Natural killer cell (primary cell): ENCODE measurements around the gene RBFOX1. TPM values are rescaled to one million over a fixed set of nuclear protein-coding genes. Genes with fewer than 3 reads are reported as not detected.

Experiments
- ATAC-seq, 3 donors: fragments of 150-1000 bp in 2 of 3; fragments of 200-7000 bp in 1 of 3; cut with Tn5 transposase; 1 replicate in 1 of 3; 2 replicates in 2 of 3; pipeline ENCODE4 v1.10.0; 2021; ENCODE audit warnings: mild to moderate bottlenecking in 2 of 3, moderate library complexity in 2 of 3
- DNase-seq, 2 donors: peaks; one replicate each; pipeline versions ENCODE4 v3.0.0 to v3.0.0-alpha.2; 2013 to 2021; ENCODE audit warnings: mixed read lengths in 1 of 2
- H3K27ac ChIP-seq: one replicate; pipeline ENCODE4 v1.5.1; 2013; ENCODE audit warnings: mild to moderate bottlenecking, low read length
- H3K27me3 ChIP-seq: one replicate; pipeline ENCODE4 v1.6.1; 2013; ENCODE audit warnings: low read length; ENCODE audit not compliant: control insufficient read depth, insufficient read depth
- H3K36me3 ChIP-seq: one replicate; pipeline ENCODE4 v1.6.1; 2013; ENCODE audit warnings: low read length; ENCODE audit not compliant: control insufficient read depth, insufficient read depth
- H3K4me1 ChIP-seq: one replicate; pipeline ENCODE4 v1.6.1; 2013; ENCODE audit warnings: low read length; ENCODE audit not compliant: control insufficient read depth, insufficient read depth
- H3K4me3 ChIP-seq: one replicate; pipeline ENCODE4 v1.5.1; 2013; ENCODE audit warnings: low read length
- H3K9me3 ChIP-seq: one replicate; pipeline ENCODE4 v1.6.1; 2013; ENCODE audit warnings: low read length; ENCODE audit not compliant: control insufficient read depth, insufficient read depth
- H3K27ac Mint-ChIP-seq, 2 donors: one replicate each; pipeline ENCODE4 v1.8.0; 2022; ENCODE audit warnings: mild to moderate bottlenecking in 2 of 2, mixed read lengths in 2 of 2, moderate library complexity in 1 of 2
- H3K27me3 Mint-ChIP-seq, 2 donors: one replicate each; pipeline ENCODE4 v1.8.0; 2022; ENCODE audit warnings: low read depth in 2 of 2, mixed read lengths in 2 of 2
- H3K36me3 Mint-ChIP-seq: one replicate; pipeline ENCODE4 v1.8.0; 2022; ENCODE audit warnings: mixed read lengths
- H3K4me1 Mint-ChIP-seq, 2 donors: one replicate each; pipeline ENCODE4 v1.8.0; 2022; ENCODE audit warnings: mixed read lengths in 2 of 2
- H3K4me3 Mint-ChIP-seq: one replicate; pipeline ENCODE4 v1.8.0; 2022; ENCODE audit warnings: mild to moderate bottlenecking, moderate library complexity, mixed read lengths
- H3K9me3 Mint-ChIP-seq, 2 donors: one replicate each; pipeline ENCODE4 v1.8.0; 2022; ENCODE audit warnings: mixed read lengths in 2 of 2
- WGBS: methylation state at CpG from one replicate; pipeline ENCODE4 v1.1.7; 2013; ENCODE audit warnings: missing lambda C conversion rate; ENCODE audit not compliant: insufficient coverage; 5-methylcytosine and 5-hydroxymethylcytosine counted together
- intact Hi-C: fragments of 100-400 bp; cut with micrococcal nuclease; formaldehyde crosslinking; loops from one replicate; pipeline ENCODE4 v1.14.2; 2022
- total RNA-seq, 4 donors: library from RNA; stranded (reverse); fragments of 120-200 nt in 1 of 4; gene quantifications; one replicate each; pipeline versions ENCODE4 v1.2.3 to v1.2.4, GENCODE V29; 2013 to 2022
- TF ChIP-seq, protein P1 (sequence below): fragments of 200-600 bp; IDR thresholded peaks from one replicate; pipeline ENCODE4 v1.8.0; 2022; ENCODE audit warnings: antibody characterized with exemption

The RBFOX1 gene
- total RNA-seq, 3 donors from 2014 or later (not counting 1 experiment from before 2014, with no cell fraction given): not detected

DNA sequence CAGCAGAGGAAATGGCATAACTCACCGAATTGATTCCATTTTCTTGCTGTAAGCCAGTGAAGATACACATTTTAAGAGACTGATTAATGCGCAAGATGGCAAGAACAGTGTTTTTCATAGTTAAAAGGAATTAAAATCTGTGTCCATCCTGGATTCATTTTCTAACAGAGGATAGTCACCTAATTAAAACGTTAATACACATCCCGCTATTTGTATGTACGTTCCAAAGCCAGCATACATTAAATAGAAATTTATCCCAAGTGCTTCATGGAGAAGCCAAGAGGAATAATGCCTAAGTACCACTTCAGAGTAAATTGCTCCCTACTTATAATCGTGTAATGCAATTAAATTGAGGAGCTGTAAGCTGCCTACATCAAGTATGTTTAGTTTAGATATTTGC is 49.9 kb downstream of the RBFOX1 start:
- TF ChIP-seq, protein P1, sequence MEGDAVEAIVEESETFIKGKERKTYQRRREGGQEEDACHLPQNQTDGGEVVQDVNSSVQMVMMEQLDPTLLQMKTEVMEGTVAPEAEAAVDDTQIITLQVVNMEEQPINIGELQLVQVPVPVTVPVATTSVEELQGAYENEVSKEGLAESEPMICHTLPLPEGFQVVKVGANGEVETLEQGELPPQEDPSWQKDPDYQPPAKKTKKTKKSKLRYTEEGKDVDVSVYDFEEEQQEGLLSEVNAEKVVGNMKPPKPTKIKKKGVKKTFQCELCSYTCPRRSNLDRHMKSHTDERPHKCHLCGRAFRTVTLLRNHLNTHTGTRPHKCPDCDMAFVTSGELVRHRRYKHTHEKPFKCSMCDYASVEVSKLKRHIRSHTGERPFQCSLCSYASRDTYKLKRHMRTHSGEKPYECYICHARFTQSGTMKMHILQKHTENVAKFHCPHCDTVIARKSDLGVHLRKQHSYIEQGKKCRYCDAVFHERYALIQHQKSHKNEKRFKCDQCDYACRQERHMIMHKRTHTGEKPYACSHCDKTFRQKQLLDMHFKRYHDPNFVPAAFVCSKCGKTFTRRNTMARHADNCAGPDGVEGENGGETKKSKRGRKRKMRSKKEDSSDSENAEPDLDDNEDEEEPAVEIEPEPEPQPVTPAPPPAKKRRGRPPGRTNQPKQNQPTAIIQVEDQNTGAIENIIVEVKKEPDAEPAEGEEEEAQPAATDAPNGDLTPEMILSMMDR: no peak
- H3K27ac Mint-ChIP-seq: no peak overlapping the region
- no peaks in the 10 kb centered on the region for H3K4me1 ChIP-seq
- ATAC-seq (no peak), DNase-seq (no peak)
- WGBS: 91% methylated on average over 6 of the region's 6 CpGs
- no peaks in the 10 kb centered on the region for H3K36me3 ChIP-seq
- no peak overlapping the region for H3K4me3 Mint-ChIP-seq
- H3K9me3 ChIP-seq: no peaks in the 10 kb centered on the region
- no peaks in the 10 kb centered on the region for H3K4me1 Mint-ChIP-seq
- no peak overlapping the region for H3K27ac ChIP-seq
- intact Hi-C loops: loop anchor here (10.0 kb wide), 1 partner anchor 62 kb away; no protein-coding TSS in a partner anchor
- H3K27me3 Mint-ChIP-seq: no peaks in the 10 kb centered on the region
- H3K4me3 ChIP-seq: no peak overlapping the region
- H3K27me3 ChIP-seq: no peaks in the 10 kb centered on the region
- H3K9me3 Mint-ChIP-seq: peaks cover 9 to 11% of the 10 kb centered on the region in 2 donors
- H3K36me3 Mint-ChIP-seq: no peaks in the 10 kb centered on the region

DNA sequence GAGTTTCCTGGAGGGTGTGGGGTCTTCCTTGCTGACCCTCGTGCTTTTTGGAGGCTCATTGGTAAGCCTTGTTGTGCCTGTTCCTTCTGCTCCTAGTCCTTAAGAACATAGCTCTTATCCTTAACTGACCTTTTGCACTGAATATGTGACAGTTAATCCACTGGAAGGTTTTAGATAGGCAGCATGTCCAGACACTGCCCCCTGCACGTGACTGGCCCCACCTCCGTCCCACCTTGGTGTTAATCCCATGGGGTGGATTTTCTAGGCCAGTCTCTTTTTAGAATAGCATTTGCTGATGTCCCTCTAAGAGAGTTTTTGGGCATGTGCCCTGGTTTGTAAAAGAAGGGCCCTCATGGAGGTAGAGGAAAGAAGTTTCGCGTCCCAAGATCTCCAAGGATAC is 58.3 kb downstream of the RBFOX1 start:
- DNase-seq (no peak), ATAC-seq (no peak)
- H3K36me3 ChIP-seq: no peaks in the 10 kb centered on the region
- no peaks in the 10 kb centered on the region for H3K4me1 Mint-ChIP-seq
- no peak overlapping the region for H3K27ac ChIP-seq
- intact Hi-C loops: no loop called here
- H3K4me3 Mint-ChIP-seq: no peak overlapping the region
- no peaks in the 10 kb centered on the region for H3K4me1 ChIP-seq
- no peak overlapping the region for H3K4me3 ChIP-seq
- no peaks in the 10 kb centered on the region for H3K36me3 Mint-ChIP-seq
- WGBS: 76% methylated on average over 5 of the region's 5 CpGs
- H3K27me3 ChIP-seq: no peaks in the 10 kb centered on the region
- TF ChIP-seq, protein P1: no peak
- peaks cover 3% of the 10 kb centered on the region for H3K9me3 ChIP-seq
- no peak overlapping the region for H3K27ac Mint-ChIP-seq
- H3K9me3 Mint-ChIP-seq: peaks cover 0 to 15% of the 10 kb centered on the region in 2 donors
- H3K27me3 Mint-ChIP-seq: no peaks in the 10 kb centered on the region

DNA sequence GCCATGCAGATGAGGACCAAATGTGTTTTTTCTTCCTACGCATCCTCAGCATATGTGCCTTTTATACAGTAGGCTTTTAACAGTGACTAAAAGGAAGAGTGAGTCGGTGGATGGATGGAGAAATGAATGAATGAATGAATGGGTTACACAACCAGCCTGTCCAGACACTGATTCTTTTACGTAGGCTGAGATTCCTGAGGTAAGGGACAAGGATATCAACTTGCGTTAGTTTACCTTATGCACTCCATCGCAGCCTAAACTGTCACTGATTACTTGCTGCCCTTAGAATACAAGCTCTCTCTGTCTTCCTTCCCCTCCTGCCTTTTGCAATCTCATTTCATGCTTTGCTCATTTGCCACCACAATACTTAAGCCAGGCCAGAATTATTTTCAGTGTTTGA is 59.0 kb downstream of the RBFOX1 start:
- Histone ChIP-seq H3K36me3 (no peaks in the 10 kb centered on the region), H3K27me3 (no peaks in the 10 kb centered on the region), H3K4me1 (no peaks in the 10 kb centered on the region), H3K4me3 (no peak overlapping the region), H3K9me3 (peaks cover 3% of the 10 kb centered on the region), H3K27ac (no peak overlapping the region)
- ATAC-seq (no peak), DNase-seq (no peak)
- H3K27me3 Mint-ChIP-seq: no peaks in the 10 kb centered on the region
- no peak overlapping the region for H3K27ac Mint-ChIP-seq
- intact Hi-C loops: no loop called here
- WGBS: 90% methylated on average over 5 of the region's 5 CpGs
- no peak overlapping the region for H3K4me3 Mint-ChIP-seq
- peaks cover 0 to 12% of the 10 kb centered on the region in 2 donors for H3K9me3 Mint-ChIP-seq
- TF ChIP-seq, protein P1: no peak
- H3K4me1 Mint-ChIP-seq: no peaks in the 10 kb centered on the region
- no peaks in the 10 kb centered on the region for H3K36me3 Mint-ChIP-seq

DNA sequence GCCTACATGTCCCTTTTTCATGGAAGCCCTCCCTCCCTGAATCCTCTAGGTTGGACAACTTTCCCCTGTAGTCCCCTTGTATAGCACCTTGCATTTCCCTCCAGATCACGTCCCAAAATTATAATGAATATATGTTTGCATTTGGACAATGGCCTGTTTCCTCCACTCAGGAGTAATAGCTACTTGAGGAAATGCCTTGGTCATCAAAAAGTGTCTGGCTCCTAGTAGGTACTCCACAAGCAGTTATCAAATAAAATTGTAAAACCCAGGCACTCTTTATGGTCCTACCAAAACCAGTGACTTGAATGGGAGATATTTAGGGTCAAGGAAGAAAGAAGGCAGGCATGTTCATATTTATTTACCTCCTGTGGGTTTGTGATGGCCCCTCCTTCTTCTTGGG is 59.6 kb downstream of the RBFOX1 start:
- ATAC-seq (no peak), DNase-seq (no peak)
- no peaks in the 10 kb centered on the region for H3K36me3 ChIP-seq
- whole genome bisulfite sequencing: 67% methylated on average over 1 of the region's 1 CpG
- no peaks in the 10 kb centered on the region for H3K36me3 Mint-ChIP-seq
- H3K4me1 ChIP-seq: no peaks in the 10 kb centered on the region
- H3K9me3 ChIP-seq: peaks cover 3% of the 10 kb centered on the region
- no peak overlapping the region for H3K4me3 ChIP-seq
- intact Hi-C loops: no loop called here
- H3K27me3 ChIP-seq: no peaks in the 10 kb centered on the region
- no peak overlapping the region for H3K27ac ChIP-seq
- H3K4me1 Mint-ChIP-seq: no peaks in the 10 kb centered on the region
- TF ChIP-seq, protein P1: no peak
- peaks cover 0 to 12% of the 10 kb centered on the region in 2 donors for H3K9me3 Mint-ChIP-seq
- no peak overlapping the region for H3K27ac Mint-ChIP-seq
- H3K27me3 Mint-ChIP-seq: no peaks in the 10 kb centered on the region
- H3K4me3 Mint-ChIP-seq: no peak overlapping the region
